K562 (cell line): ENCODE results near the gene LLCFC1. TPM values are rescaled to one million over a fixed set of nuclear protein-coding genes. Genes with fewer than 3 reads are reported as not detected.

Experiments used
- ZKSCAN1 ChIP-seq: fragments of 150-350 bp; IDR thresholded peaks from 2 replicates; pipeline ENCODE4 v1.6.1; 2016; ENCODE audit warnings: low read depth, low read length
- polyA plus RNA-seq, 8 experiments: library from polyadenylated mRNA; depleted of rRNA in 4 of 8; stranded (reverse) in 5 of 8; unstranded in 3 of 8; fragments of >200 nt; fragmentation: Nextera tagmentation in 2 of 8; fragmentation: Illumina TruSeq in 1 of 8; extraction: Ambion mirVana in 2 of 8; extraction: Trizol in 1 of 8; gene quantifications; 2 replicates each; pipeline versions ENCODE4 v1.2.1 to v1.2.3, GENCODE V29; 2011 to 2014; ENCODE audit warnings: inconsistent platforms in 1 of 8, missing spikeins in 1 of 8
- total RNA-seq, 7 experiments: library from RNA; depleted of rRNA in 6 of 7; stranded (reverse); fragments of >200 nt in 6 of 7; fragmentation: Illumina TruSeq in 2 of 7; extraction: Trizol in 2 of 7; gene quantifications; 2 replicates each; pipeline versions ENCODE4 v1.2.1 to v1.2.3, GENCODE V29; 2011 to 2021; ENCODE audit warnings: low replicate concordance in 1 of 7
- TF ChIP-seq, protein P1 (sequence below): fragments of 250-450 bp; sonication (Bioruptor Pico); IDR thresholded peaks from 2 replicates; pipeline ENCODE4 v1.5.0; 2022; ENCODE audit warnings: mild to moderate bottlenecking
- TF ChIP-seq, protein P2 (sequence below), 3 experiments: fragments of 200-800 bp in 1 of 3; sonication (Bioruptor generic) in 1 of 3; sonication (generic) in 1 of 3; formaldehyde crosslinking in 1 of 3; IDR thresholded peaks; 2 replicates each; pipeline versions ENCODE4 v1.6.1 to v1.8.0; 2016 to 2022; ENCODE audit warnings: mild to moderate bottlenecking in 2 of 3, missing compliant biosample characterization in 2 of 3, missing genetic modification characterization in 2 of 3, missing genetic modification reagents in 1 of 3

LLCFC1 gene
- total and polyA plus RNA-seq, 9 of the 15 experiments (the other 6 are each of a cell fraction or from before 2014, with no cell fraction given): not detected

DNA sequence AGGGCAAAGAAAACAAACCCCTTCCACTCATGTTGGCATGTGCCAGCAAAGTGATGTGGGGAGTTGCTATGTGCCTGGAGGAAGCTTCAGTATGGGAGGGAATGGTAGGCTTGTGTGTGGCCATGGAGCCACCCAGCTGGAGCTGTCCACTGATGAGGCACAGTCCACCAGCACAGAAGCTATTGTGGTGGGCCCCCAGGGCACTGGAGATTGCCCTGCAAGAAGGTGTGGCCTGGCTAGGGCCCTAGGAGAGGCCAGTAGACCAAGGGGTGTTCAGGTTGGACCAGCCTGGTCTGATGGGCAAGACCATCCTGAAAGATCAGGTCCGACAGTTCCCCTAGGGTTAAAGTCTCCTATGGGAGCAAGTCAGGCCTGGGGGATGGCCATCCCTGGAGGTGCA is 45.0 kb downstream of the LLCFC1 start (continued):
- TF ChIP-seq, protein P1, sequence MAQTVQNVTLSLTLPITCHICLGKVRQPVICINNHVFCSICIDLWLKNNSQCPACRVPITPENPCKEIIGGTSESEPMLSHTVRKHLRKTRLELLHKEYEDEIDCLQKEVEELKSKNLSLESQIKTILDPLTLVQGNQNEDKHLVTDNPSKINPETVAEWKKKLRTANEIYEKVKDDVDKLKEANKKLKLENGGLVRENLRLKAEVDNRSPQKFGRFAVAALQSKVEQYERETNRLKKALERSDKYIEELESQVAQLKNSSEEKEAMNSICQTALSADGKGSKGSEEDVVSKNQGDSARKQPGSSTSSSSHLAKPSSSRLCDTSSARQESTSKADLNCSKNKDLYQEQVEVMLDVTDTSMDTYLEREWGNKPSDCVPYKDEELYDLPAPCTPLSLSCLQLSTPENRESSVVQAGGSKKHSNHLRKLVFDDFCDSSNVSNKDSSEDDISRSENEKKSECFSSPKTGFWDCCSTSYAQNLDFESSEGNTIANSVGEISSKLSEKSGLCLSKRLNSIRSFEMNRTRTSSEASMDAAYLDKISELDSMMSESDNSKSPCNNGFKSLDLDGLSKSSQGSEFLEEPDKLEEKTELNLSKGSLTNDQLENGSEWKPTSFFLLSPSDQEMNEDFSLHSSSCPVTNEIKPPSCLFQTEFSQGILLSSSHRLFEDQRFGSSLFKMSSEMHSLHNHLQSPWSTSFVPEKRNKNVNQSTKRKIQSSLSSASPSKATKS (CRISPR knock-in tag): no peak
- no peak for TF ChIP-seq ZKSCAN1
- TF ChIP-seq, protein P2, sequence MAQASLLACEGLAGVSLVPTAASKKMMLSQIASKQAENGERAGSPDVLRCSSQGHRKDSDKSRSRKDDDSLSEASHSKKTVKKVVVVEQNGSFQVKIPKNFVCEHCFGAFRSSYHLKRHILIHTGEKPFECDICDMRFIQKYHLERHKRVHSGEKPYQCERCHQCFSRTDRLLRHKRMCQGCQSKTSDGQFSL (CRISPR knock-in tag; IDR thresholded peaks at IDR 0.05): no peak
- TF ChIP-seq, protein P2 (tag; IDR thresholded peaks at IDR 0.05): no peak

Other genes starting within 250 kb of the LLCFC1 start
Only the 7 nearest of the 10 such genes appear.
- 1.1 and 1.7 TPM in 2 replicates for gene PRSS2, start 168.5 kb upstream of the LLCFC1 start, total RNA-seq (2014; rRNA removed)
- 2.4 and 2.5 TPM in 2 replicates for gene PRSS2, start 168.5 kb upstream of the LLCFC1 start, total RNA-seq (2014; rRNA removed; fragmentation: Illumina TruSeq; extraction: Trizol)
- gene PRSS2, start 168.5 kb upstream of the LLCFC1 start, total RNA-seq (2015; rRNA removed; fragmentation: Illumina TruSeq; extraction: Trizol): 1.3 and 2.4 TPM in 2 replicates
- gene PRSS2, start 168.5 kb upstream of the LLCFC1 start, total RNA-seq (2021): 23.9 and 30.1 TPM in 2 replicates
- gene PRSS2, start 168.5 kb upstream of the LLCFC1 start, polyA plus RNA-seq (2011; rRNA removed): 3.8 and 6.4 TPM in 2 replicates
- gene PRSS2, start 168.5 kb upstream of the LLCFC1 start, polyA plus RNA-seq (2014; fragmentation: Illumina TruSeq; extraction: Trizol): 4.7 and 6.2 TPM in 2 replicates
- 10 to 100 TPM in 1 of 2 experiments, 1 to 10 TPM in 1; 9.5 to 16.4 TPM for gene PRSS2, start 168.5 kb upstream of the LLCFC1 start, polyA plus RNA-seq (2014; fragmentation: Nextera tagmentation; extraction: Ambion mirVana)
- gene PRSS2, start 168.5 kb upstream of the LLCFC1 start, polyA plus RNA-seq (2014; rRNA removed): 1.4 and 1.6 TPM in 2 replicates
- 10.4 and 11.3 TPM in 2 replicates for gene EPHB6, start 84.4 kb upstream of the LLCFC1 start, total RNA-seq (2014; rRNA removed)
- 4.1 and 4.3 TPM in 2 replicates for gene EPHB6, start 84.4 kb upstream of the LLCFC1 start, total RNA-seq (2014; rRNA removed; fragmentation: Illumina TruSeq; extraction: Trizol)
- gene EPHB6, start 84.4 kb upstream of the LLCFC1 start, total RNA-seq (2015; rRNA removed; fragmentation: Illumina TruSeq; extraction: Trizol): 1.5 and 2.1 TPM in 2 replicates
- gene EPHB6, start 84.4 kb upstream of the LLCFC1 start, total RNA-seq (2021): 13.2 and 19.1 TPM in 2 replicates
- gene EPHB6, start 84.4 kb upstream of the LLCFC1 start, polyA plus RNA-seq (2011; rRNA removed): 108 and 123 TPM in 2 replicates
- 7.6 and 10.7 TPM in 2 replicates for gene EPHB6, start 84.4 kb upstream of the LLCFC1 start, polyA plus RNA-seq (2014; fragmentation: Illumina TruSeq; extraction: Trizol)
- gene EPHB6, start 84.4 kb upstream of the LLCFC1 start, polyA plus RNA-seq (2014; fragmentation: Nextera tagmentation; extraction: Ambion mirVana): 1 to 10 TPM; 1.4 to 2.5 TPM
- gene EPHB6, start 84.4 kb upstream of the LLCFC1 start, polyA plus RNA-seq (2014; rRNA removed): 12.0 and 16.3 TPM in 2 replicates
- 0.04 and 0.36 TPM in 2 replicates for gene TRPV6, start 53.7 kb upstream of the LLCFC1 start, total RNA-seq (2014; rRNA removed)
- gene TRPV6, start 53.7 kb upstream of the LLCFC1 start, total RNA-seq (2014; rRNA removed; fragmentation: Illumina TruSeq; extraction: Trizol): 0.11 and 0.51 TPM in 2 replicates
- 0.04 and 0.11 TPM in 2 replicates for gene TRPV6, start 53.7 kb upstream of the LLCFC1 start, total RNA-seq (2015; rRNA removed; fragmentation: Illumina TruSeq; extraction: Trizol)
- 0.18 and 0.81 TPM in 2 replicates for gene TRPV6, start 53.7 kb upstream of the LLCFC1 start, total RNA-seq (2021)
- gene TRPV6, start 53.7 kb upstream of the LLCFC1 start, polyA plus RNA-seq (2011; rRNA removed): 0.08 and 0.37 TPM in 2 replicates
- gene TRPV6, start 53.7 kb upstream of the LLCFC1 start, polyA plus RNA-seq (2014; fragmentation: Illumina TruSeq; extraction: Trizol): 0.25 and 0.26 TPM in 2 replicates
- gene TRPV6, start 53.7 kb upstream of the LLCFC1 start, polyA plus RNA-seq (2014; fragmentation: Nextera tagmentation; extraction: Ambion mirVana): under 1 TPM; 0.04 to 0.06 TPM
- gene TRPV6, start 53.7 kb upstream of the LLCFC1 start, polyA plus RNA-seq (2014; rRNA removed): 0.22 and 0.32 TPM in 2 replicates
- not detected in 2 replicates for gene TRPV5, start 5.7 kb upstream of the LLCFC1 start, total RNA-seq (2014; rRNA removed)
- not detected in 2 replicates for gene TRPV5, start 5.7 kb upstream of the LLCFC1 start, total RNA-seq (2014; rRNA removed; fragmentation: Illumina TruSeq; extraction: Trizol)
- not detected in 2 replicates for gene TRPV5, start 5.7 kb upstream of the LLCFC1 start, total RNA-seq (2015; rRNA removed; fragmentation: Illumina TruSeq; extraction: Trizol)
- gene TRPV5, start 5.7 kb upstream of the LLCFC1 start, total RNA-seq (2021): not detected in 2 replicates
- 0.12 TPM in 1 of 2 replicates, not detected in the other for gene TRPV5, start 5.7 kb upstream of the LLCFC1 start, polyA plus RNA-seq (2011; rRNA removed)
- gene TRPV5, start 5.7 kb upstream of the LLCFC1 start, polyA plus RNA-seq (2014; fragmentation: Illumina TruSeq; extraction: Trizol): 0.04 TPM in 1 of 2 replicates, not detected in the other
- gene TRPV5, start 5.7 kb upstream of the LLCFC1 start, polyA plus RNA-seq (2014; fragmentation: Nextera tagmentation; extraction: Ambion mirVana): not detected
- not detected in 2 replicates for gene TRPV5, start 5.7 kb upstream of the LLCFC1 start, polyA plus RNA-seq (2014; rRNA removed)
- gene KEL, start 22.9 kb downstream of the LLCFC1 start, total RNA-seq (2014; rRNA removed): 15.9 and 22.0 TPM in 2 replicates
- 19.2 and 19.3 TPM in 2 replicates for gene KEL, start 22.9 kb downstream of the LLCFC1 start, total RNA-seq (2014; rRNA removed; fragmentation: Illumina TruSeq; extraction: Trizol)
- gene KEL, start 22.9 kb downstream of the LLCFC1 start, total RNA-seq (2015; rRNA removed; fragmentation: Illumina TruSeq; extraction: Trizol): 22.2 and 25.5 TPM in 2 replicates
- gene KEL, start 22.9 kb downstream of the LLCFC1 start, total RNA-seq (2021): 28.7 and 34.3 TPM in 2 replicates
- gene KEL, start 22.9 kb downstream of the LLCFC1 start, polyA plus RNA-seq (2011; rRNA removed): 47.4 and 72.0 TPM in 2 replicates
- gene KEL, start 22.9 kb downstream of the LLCFC1 start, polyA plus RNA-seq (2014; fragmentation: Illumina TruSeq; extraction: Trizol): 33.8 and 35.3 TPM in 2 replicates
- 10 to 100 TPM in 1 of 2 experiments, 1 to 10 TPM in 1; 9.0 to 18.9 TPM for gene KEL, start 22.9 kb downstream of the LLCFC1 start, polyA plus RNA-seq (2014; fragmentation: Nextera tagmentation; extraction: Ambion mirVana)
- 33.1 and 36.7 TPM in 2 replicates for gene KEL, start 22.9 kb downstream of the LLCFC1 start, polyA plus RNA-seq (2014; rRNA removed)
- not detected in 2 replicates for gene OR9A2, start 87.6 kb downstream of the LLCFC1 start, total RNA-seq (2014; rRNA removed)
- not detected in 2 replicates for gene OR9A2, start 87.6 kb downstream of the LLCFC1 start, total RNA-seq (2014; rRNA removed; fragmentation: Illumina TruSeq; extraction: Trizol)
- not detected in 2 replicates for gene OR9A2, start 87.6 kb downstream of the LLCFC1 start, total RNA-seq (2015; rRNA removed; fragmentation: Illumina TruSeq; extraction: Trizol)
- gene OR9A2, start 87.6 kb downstream of the LLCFC1 start, total RNA-seq (2021): not detected in 2 replicates
- not detected in 2 replicates for gene OR9A2, start 87.6 kb downstream of the LLCFC1 start, polyA plus RNA-seq (2011; rRNA removed)
- not detected in 2 replicates for gene OR9A2, start 87.6 kb downstream of the LLCFC1 start, polyA plus RNA-seq (2014; fragmentation: Illumina TruSeq; extraction: Trizol)
- not detected for gene OR9A2, start 87.6 kb downstream of the LLCFC1 start, polyA plus RNA-seq (2014; fragmentation: Nextera tagmentation; extraction: Ambion mirVana)
- gene OR9A2, start 87.6 kb downstream of the LLCFC1 start, polyA plus RNA-seq (2014; rRNA removed): not detected in 2 replicates
- not detected in 2 replicates for gene OR6V1, start 112.9 kb downstream of the LLCFC1 start, total RNA-seq (2014; rRNA removed)
- not detected in 2 replicates for gene OR6V1, start 112.9 kb downstream of the LLCFC1 start, total RNA-seq (2014; rRNA removed; fragmentation: Illumina TruSeq; extraction: Trizol)
- not detected in 2 replicates for gene OR6V1, start 112.9 kb downstream of the LLCFC1 start, total RNA-seq (2015; rRNA removed; fragmentation: Illumina TruSeq; extraction: Trizol)
- not detected in 2 replicates for gene OR6V1, start 112.9 kb downstream of the LLCFC1 start, total RNA-seq (2021)
- not detected in 2 replicates for gene OR6V1, start 112.9 kb downstream of the LLCFC1 start, polyA plus RNA-seq (2011; rRNA removed)
- gene OR6V1, start 112.9 kb downstream of the LLCFC1 start, polyA plus RNA-seq (2014; fragmentation: Illumina TruSeq; extraction: Trizol): not detected in 2 replicates
- not detected for gene OR6V1, start 112.9 kb downstream of the LLCFC1 start, polyA plus RNA-seq (2014; fragmentation: Nextera tagmentation; extraction: Ambion mirVana)
- gene OR6V1, start 112.9 kb downstream of the LLCFC1 start, polyA plus RNA-seq (2014; rRNA removed): not detected in 2 replicates